ENCODE data around the gene TRPC4AP.

Gene TRPC4AP

DNA sequence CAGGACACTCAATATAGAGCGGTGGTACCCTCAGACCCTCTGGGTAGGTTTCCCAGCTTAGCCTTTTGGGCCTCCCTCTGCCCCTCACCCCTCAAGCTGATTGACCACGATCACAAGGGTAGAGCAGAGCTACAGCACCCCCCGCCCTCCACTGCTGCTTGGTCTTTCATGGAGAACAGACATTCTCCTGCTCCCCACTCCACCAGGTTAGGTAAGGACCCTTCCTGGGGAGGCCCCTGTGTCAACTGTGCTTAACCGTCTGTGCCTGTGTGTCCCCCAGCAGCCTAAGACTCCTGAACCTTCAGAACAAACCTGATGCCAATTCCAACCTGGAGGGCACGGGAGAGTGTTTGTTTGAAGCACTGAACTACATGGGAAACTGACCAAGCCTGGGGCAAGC is 125.2 kb downstream of the TRPC4AP start:
- TF ChIP-seq, protein P1, sequence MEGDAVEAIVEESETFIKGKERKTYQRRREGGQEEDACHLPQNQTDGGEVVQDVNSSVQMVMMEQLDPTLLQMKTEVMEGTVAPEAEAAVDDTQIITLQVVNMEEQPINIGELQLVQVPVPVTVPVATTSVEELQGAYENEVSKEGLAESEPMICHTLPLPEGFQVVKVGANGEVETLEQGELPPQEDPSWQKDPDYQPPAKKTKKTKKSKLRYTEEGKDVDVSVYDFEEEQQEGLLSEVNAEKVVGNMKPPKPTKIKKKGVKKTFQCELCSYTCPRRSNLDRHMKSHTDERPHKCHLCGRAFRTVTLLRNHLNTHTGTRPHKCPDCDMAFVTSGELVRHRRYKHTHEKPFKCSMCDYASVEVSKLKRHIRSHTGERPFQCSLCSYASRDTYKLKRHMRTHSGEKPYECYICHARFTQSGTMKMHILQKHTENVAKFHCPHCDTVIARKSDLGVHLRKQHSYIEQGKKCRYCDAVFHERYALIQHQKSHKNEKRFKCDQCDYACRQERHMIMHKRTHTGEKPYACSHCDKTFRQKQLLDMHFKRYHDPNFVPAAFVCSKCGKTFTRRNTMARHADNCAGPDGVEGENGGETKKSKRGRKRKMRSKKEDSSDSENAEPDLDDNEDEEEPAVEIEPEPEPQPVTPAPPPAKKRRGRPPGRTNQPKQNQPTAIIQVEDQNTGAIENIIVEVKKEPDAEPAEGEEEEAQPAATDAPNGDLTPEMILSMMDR (IDR thresholded peaks at IDR 0.05; ENCODE audit: control insufficient read depth, insufficient read depth, low read depth, low read length, missing control alignments): no peak
- H3K4me3 ChIP-seq (ENCODE audit: control insufficient read depth, low read depth, low read length): no peak overlapping the region
- DNase-seq (ENCODE audit: low read depth): no peak

DNA sequence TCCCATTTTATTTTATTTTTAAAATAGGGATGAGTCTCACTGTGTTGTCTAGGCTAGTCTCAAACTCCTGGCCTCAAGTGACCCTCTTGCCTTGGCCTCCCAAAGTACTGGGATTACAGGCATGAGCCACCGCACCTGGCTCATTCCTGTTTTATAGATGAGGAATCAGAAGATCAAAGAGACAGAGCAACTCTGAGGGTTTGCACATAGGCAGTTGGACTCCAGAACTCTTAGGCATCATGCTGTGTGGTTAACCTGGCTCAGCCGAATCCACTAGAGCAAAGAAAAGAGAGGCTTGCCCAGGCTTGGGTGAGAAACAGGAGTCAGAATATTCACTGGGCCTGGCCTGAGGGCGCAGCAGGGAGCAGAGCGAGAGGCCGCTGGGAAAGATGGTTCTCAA is 127.6 kb downstream of the TRPC4AP start:
- TF ChIP-seq, protein P1 (IDR thresholded peaks at IDR 0.05; ENCODE audit: control insufficient read depth, insufficient read depth, low read depth, low read length, missing control alignments): no peak
- no peak for DNase-seq (ENCODE audit: low read depth)

DNA sequence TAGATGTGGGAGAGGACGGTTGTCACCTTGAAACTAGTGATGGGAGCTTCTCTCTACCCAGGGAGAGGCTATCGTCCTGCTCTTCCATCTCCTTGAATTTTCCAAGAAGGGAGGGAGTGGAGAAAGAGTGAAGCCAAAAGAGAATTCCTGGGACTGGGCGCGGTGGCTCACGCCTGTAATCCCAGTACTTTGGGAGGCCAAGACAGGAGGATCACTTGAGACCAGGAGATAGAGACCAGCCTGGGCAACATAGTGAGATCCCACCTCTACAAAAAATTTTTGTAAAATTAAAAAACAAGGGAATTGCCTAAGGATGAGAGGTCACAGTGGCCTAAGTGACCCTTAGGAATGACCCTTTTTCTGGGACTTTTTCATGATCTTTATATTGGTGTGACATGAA is 128.1 kb downstream of the TRPC4AP start:
- TF ChIP-seq, protein P1 (IDR thresholded peaks at IDR 0.05; ENCODE audit: control insufficient read depth, insufficient read depth, low read depth, low read length, missing control alignments): no peak
- no peak for DNase-seq (ENCODE audit: low read depth)
- no peak overlapping the region for H3K4me3 ChIP-seq (ENCODE audit: control insufficient read depth, low read depth, low read length)

More for the DNA sequence above, 127.6 kb downstream of the TRPC4AP start:
- no peak overlapping the region for H3K4me3 ChIP-seq (ENCODE audit: control insufficient read depth, low read depth, low read length)

DNA sequence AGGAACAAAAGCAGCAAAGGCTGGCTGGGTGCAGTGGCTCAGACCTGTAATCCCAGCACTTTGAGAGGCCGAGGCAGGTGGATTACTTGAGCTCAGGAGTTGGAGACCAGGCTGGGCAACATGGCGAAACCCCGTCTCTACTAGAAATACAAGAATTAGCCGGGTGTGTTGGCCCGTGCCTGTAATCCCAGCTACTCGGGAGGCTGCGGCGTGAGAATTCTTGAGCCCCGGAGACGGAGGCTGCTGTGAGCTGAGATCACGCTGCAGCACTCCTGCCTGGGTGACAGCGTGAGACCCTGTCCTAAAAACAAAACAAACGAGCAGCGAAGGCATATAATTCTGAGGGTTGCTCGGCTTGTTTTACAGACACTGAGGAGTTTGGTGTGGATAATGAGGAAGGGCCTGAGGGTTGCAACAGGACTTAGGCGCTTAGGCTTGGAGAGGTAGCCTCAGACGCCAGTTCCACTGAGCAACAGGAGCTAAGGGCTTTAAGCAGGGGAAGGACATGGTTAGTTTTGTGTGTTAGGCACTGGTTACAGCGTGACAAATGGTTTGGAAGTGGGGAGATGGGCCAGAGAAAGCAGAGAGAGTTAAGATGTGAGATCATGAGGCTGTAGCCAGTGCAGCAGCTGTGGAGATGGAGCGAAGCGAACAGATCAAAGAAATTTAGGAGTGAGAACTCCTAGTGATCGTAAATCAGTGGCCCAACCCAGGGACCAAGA is 135.7 kb downstream of the TRPC4AP start:
- DNase-seq (ENCODE audit: low read depth): no peak
- TF ChIP-seq, protein P1 (IDR thresholded peaks at IDR 0.05; ENCODE audit: control insufficient read depth, insufficient read depth, low read depth, low read length, missing control alignments): no peak
- H3K4me3 ChIP-seq (ENCODE audit: control insufficient read depth, low read depth, low read length): no peak overlapping the region

DNA sequence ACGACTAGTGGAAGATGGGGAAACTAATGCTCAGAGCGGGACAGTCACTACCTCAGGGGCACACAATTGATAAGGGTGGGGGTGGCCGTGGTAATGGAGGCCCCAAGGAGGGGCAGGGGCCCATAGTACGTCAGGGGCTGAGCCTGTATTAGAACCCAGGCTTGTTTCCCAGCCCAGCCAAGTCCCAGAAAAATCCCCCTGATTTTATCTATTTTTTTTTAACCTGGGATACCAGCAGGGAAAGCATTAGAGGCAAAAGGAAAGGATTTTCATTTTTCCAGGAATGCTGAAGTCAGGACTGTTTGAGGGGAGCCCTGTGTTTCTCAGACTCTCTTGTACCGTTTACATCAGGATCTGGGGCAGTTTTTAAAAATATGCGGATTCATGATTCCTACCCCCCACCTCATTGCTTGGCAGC is 136.6 kb downstream of the TRPC4AP start:
- TF ChIP-seq, protein P1 (IDR thresholded peaks at IDR 0.05; ENCODE audit: control insufficient read depth, insufficient read depth, low read depth, low read length, missing control alignments): no peak
- peak overlapping the region; percentile 74 for H3K4me3 ChIP-seq (ENCODE audit: control insufficient read depth, low read depth, low read length)
- no peak for DNase-seq (ENCODE audit: low read depth)

DNA sequence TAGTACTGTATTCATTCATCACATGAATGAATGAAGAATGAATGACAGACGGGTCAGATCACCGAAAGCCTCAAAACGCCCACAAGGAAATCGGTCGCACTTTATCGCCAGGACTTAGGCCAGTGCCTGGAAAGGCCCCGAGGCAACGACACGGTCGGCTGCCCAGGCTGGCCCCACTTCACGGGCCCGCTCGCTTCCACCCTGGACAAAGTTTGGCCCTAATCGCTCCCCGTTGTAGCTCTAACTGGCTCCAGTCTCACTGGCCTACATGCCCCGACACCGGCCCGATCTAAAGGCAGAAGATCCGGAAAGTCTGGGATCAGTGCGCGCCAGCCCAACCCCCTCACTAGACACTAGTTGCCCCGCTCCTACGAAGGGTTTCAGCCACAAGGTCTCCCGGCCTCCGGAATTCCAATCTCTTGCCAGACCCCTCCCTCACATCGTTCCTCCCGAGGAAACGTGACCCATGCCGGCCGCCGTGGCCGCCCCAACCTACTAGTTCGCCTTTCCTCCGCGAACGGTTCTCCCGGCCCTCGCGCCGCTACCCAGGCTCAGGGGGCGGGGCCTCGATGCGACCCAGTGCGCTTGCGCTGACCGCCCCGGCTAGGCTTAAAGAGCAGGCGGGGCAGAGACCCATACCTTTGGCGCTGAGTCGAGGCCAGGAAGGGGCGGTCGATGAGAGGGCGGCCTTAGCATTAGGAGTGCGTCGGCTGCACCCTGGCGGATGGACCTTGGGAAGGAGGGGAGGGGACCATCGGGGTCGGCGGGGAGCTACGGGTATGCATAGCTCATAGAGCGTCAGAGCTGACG is 137.2 kb downstream of the TRPC4AP start, which contains the start of the genes GSS and MYH7B:
GSS (minus strand) TSS at position 576 of the 810 bp plus-strand sequence. CDS start 3,954 bp downstream, outside the sequence.
MYH7B (plus strand) TSS at position 638 of the 810 bp plus-strand sequence. CDS start 22,138 bp downstream, outside the sequence.
- TF ChIP-seq, protein P1 (IDR thresholded peaks at IDR 0.05; ENCODE audit: control insufficient read depth, insufficient read depth, low read depth, low read length, missing control alignments): peak; percentile 56
- peak; percentile 74 for DNase-seq (ENCODE audit: low read depth)
- peak within 1 kb of the TSS; percentile 74 for H3K4me3 ChIP-seq (ENCODE audit: control insufficient read depth, low read depth, low read length)
